Caco-2 (cell line): ENCODE measurements around the gene FGF5. TPM values are rescaled to one million over a fixed set of nuclear protein-coding genes. Genes with fewer than 3 reads are reported as not detected.

Source experiments
- BruUV-seq: library from RNA; stranded (reverse); fragments of 400-500 nt; replicated peaks from 2 replicates; lab custom pipeline; 2021; lab: Mats Ljungman, UMichigan
- CTCF ChIA-PET: fragments of 300-600 bp; sonication (Branson Sonifier 250); formaldehyde crosslinking; loops from one replicate; lab custom pipeline; 2022; ENCODE audit warnings: antibody characterized with exemption; lab: Charles Lee
- POLR2A ChIA-PET: fragments of 300-600 bp; sonication (Branson Sonifier 250); formaldehyde crosslinking; loops from one replicate; lab custom pipeline; 2022; ENCODE audit warnings: antibody characterized with exemption; lab: Charles Lee
- DNase-seq, 2 experiments: peaks; one replicate each; pipeline versions ENCODE4 v3.0.0 to v3.0.0-alpha.2; 2020 to 2022
- H3K27me3 ChIP-seq: replicated peaks from 2 replicates; pipeline ENCODE4 v1.6.0; 2011; ENCODE audit warnings: low read length; ENCODE audit not compliant: control insufficient read depth, insufficient read depth
- H3K36me3 ChIP-seq: 2 replicates; pipeline ENCODE4 v1.5.1; 2011; ENCODE audit warnings: low read length; ENCODE audit not compliant: control insufficient read depth, insufficient read depth
- H3K4me1 ChIP-seq: fragments of 250-450 bp; sonication (Bioruptor Pico); 2 replicates; pipeline ENCODE4 v1.5.1; 2020; ENCODE audit warnings: mild to moderate bottlenecking
- H3K4me3 ChIP-seq: 2 replicates; pipeline ENCODE4 v1.5.1; 2011; ENCODE audit warnings: low read depth, mild to moderate bottlenecking, control low read depth, low read length
- H3K9me3 ChIP-seq: fragments of 250-450 bp; sonication (Bioruptor Pico); 2 replicates; pipeline ENCODE4 v1.5.1; 2020; ENCODE audit warnings: mild to moderate bottlenecking, moderate library complexity
- H3K27ac Mint-ChIP-seq: one replicate; pipeline ENCODE4 v1.8.0; 2022; ENCODE audit warnings: mixed read lengths; ENCODE audit not compliant: unreplicated experiment
- H3K27me3 Mint-ChIP-seq: one replicate; pipeline ENCODE4 v1.8.0; 2022; ENCODE audit warnings: mixed read lengths; ENCODE audit not compliant: insufficient read depth, unreplicated experiment
- H3K36me3 Mint-ChIP-seq: one replicate; pipeline ENCODE4 v1.8.0; 2022; ENCODE audit warnings: mild to moderate bottlenecking, mixed read lengths; ENCODE audit not compliant: insufficient read depth, unreplicated experiment
- H3K4me1 Mint-ChIP-seq: one replicate; pipeline ENCODE4 v1.8.0; 2022; ENCODE audit warnings: low read depth, mixed read lengths; ENCODE audit not compliant: unreplicated experiment
- H3K4me3 Mint-ChIP-seq: one replicate; pipeline ENCODE4 v1.8.0; 2022; ENCODE audit warnings: mild to moderate bottlenecking, moderate library complexity, mixed read lengths; ENCODE audit not compliant: unreplicated experiment
- H3K9me3 Mint-ChIP-seq: one replicate; pipeline ENCODE4 v1.8.0; 2022; ENCODE audit warnings: mixed read lengths; ENCODE audit not compliant: unreplicated experiment
- intact Hi-C: fragments of 100-400 bp; cut with micrococcal nuclease; formaldehyde crosslinking; loops from one replicate; pipeline ENCODE4 v1.10.0; 2022; ENCODE audit not compliant: unreplicated experiment
- total RNA-seq: library from RNA; stranded (reverse); gene quantifications from 2 replicates; pipeline ENCODE4 v1.2.3, GENCODE V29; 2022
- TF ChIP-seq, protein P1 (sequence below), 2 experiments: fragments of 200-600 bp in 1 of 2; IDR thresholded peaks; 1 replicate in 1 of 2; 2 replicates in 1 of 2; pipeline versions ENCODE4 v1.5.1 to v1.8.0; 2011 to 2022; ENCODE audit warnings: antibody characterized with exemption in 1 of 2, control low read depth in 1 of 2, inconsistent platforms in 1 of 2, low read depth in 1 of 2, low read length in 1 of 2, mild to moderate bottlenecking in 1 of 2, moderate library complexity in 1 of 2; ENCODE audit not compliant: insufficient read depth in 1 of 2, severe bottlenecking in 1 of 2, unreplicated experiment in 1 of 2

FGF5 gene
- total RNA-seq, 1 experiment from 2014 or later = not detected

- H3K4me1 ChIP-seq = no peaks in the 10 kb centered on the region
- TF ChIP-seq, protein P1, sequence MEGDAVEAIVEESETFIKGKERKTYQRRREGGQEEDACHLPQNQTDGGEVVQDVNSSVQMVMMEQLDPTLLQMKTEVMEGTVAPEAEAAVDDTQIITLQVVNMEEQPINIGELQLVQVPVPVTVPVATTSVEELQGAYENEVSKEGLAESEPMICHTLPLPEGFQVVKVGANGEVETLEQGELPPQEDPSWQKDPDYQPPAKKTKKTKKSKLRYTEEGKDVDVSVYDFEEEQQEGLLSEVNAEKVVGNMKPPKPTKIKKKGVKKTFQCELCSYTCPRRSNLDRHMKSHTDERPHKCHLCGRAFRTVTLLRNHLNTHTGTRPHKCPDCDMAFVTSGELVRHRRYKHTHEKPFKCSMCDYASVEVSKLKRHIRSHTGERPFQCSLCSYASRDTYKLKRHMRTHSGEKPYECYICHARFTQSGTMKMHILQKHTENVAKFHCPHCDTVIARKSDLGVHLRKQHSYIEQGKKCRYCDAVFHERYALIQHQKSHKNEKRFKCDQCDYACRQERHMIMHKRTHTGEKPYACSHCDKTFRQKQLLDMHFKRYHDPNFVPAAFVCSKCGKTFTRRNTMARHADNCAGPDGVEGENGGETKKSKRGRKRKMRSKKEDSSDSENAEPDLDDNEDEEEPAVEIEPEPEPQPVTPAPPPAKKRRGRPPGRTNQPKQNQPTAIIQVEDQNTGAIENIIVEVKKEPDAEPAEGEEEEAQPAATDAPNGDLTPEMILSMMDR (IDR thresholded peaks at IDR 0.05; ENCODE audit: insufficient read depth in 1 of 2, low read depth in 1 of 2, low read length in 1 of 2, severe bottlenecking in 1 of 2, unreplicated experiment in 1 of 2) = no peak
- H3K4me3 Mint-ChIP-seq = no peak overlapping the region
- H3K9me3 ChIP-seq = no peaks in the 10 kb centered on the region
- no peaks in the 10 kb centered on the region for H3K9me3 Mint-ChIP-seq
- no TSS peak for BruUV-seq
- POLR2A ChIA-PET = no interaction called here
- H3K27me3 ChIP-seq = no peaks in the 10 kb centered on the region
- intact Hi-C loops = no loop called here
- H3K4me3 ChIP-seq = no peak overlapping the region
- DNase-seq = no peak
- no peaks in the 10 kb centered on the region for H3K4me1 Mint-ChIP-seq
- no peaks in the 10 kb centered on the region for H3K36me3 Mint-ChIP-seq
- CTCF ChIA-PET = no interaction called here
- H3K27me3 Mint-ChIP-seq = peaks cover 9% of the 10 kb centered on the region
- no peak overlapping the region for H3K27ac Mint-ChIP-seq
- H3K36me3 ChIP-seq = no peaks in the 10 kb centered on the region
These were observed 43.0 kb downstream of the FGF5 start for GRCh38 chr4:80309294-80310004.

DNA sequence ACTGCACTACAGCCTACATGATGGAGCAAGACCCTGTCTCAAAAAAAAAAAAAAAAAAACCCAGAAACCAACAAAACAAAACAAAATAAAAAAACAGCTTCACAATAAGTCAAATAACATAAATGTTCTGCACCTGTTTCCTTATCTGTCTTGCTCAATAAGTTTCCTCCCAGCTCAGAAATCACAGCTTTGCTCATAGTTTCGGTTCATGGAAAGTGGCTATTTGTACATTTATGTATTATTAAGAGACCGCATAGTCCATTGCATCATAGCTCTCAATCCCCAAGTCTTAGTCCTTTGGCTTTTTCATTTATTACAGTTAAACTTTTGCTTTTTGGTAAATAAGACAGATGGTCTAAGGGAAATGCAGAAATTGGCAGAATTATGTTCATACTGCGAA is 44.7 kb downstream of the FGF5 start:
- H3K4me3 Mint-ChIP-seq = no peak overlapping the region
- H3K27me3 Mint-ChIP-seq = peaks cover 9% of the 10 kb centered on the region
- Histone ChIP-seq H3K9me3 (no peaks in the 10 kb centered on the region), H3K4me1 (no peaks in the 10 kb centered on the region), H3K4me3 (no peak overlapping the region), H3K36me3 (no peaks in the 10 kb centered on the region), H3K27me3 (no peaks in the 10 kb centered on the region)
- intact Hi-C loops = no loop called here
- ChIA-PET CTCF (no interaction called here), POLR2A (no interaction called here)
- H3K4me1 Mint-ChIP-seq = no peaks in the 10 kb centered on the region
- H3K9me3 Mint-ChIP-seq = no peaks in the 10 kb centered on the region
- H3K36me3 Mint-ChIP-seq = no peaks in the 10 kb centered on the region
- BruUV-seq = no TSS peak
- no peak for DNase-seq
- H3K27ac Mint-ChIP-seq = no peak overlapping the region
- TF ChIP-seq, protein P1 (IDR thresholded peaks at IDR 0.05; ENCODE audit: insufficient read depth in 1 of 2, low read depth in 1 of 2, low read length in 1 of 2, severe bottlenecking in 1 of 2, unreplicated experiment in 1 of 2) = no peak

DNA sequence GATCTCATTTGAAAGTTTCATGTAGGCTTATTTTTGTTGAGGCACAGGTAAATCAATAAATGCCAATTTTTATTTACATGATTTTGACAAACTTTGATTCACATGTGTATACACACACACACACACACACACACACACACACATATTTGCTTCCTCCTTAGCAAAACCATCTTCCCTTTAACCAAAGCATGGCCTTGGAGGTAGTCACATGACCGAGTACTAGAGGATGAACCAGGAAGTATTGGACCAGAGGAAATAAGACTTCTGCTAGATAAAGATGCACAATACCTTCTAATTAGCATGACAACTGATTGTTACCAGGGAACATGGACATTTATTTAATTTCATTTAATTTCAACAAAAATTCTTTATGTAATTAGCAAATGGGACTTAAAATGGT is 45.7 kb downstream of the FGF5 start:
- Mint-ChIP-seq H3K4me1 (no peaks in the 10 kb centered on the region), H3K27ac (no peak overlapping the region), H3K27me3 (peaks cover 9% of the 10 kb centered on the region), H3K4me3 (no peak overlapping the region), H3K9me3 (no peaks in the 10 kb centered on the region), H3K36me3 (no peaks in the 10 kb centered on the region)
- BruUV-seq = no TSS peak
- H3K4me3 ChIP-seq = no peak overlapping the region
- no peaks in the 10 kb centered on the region for H3K27me3 ChIP-seq
- no peaks in the 10 kb centered on the region for H3K36me3 ChIP-seq
- ChIA-PET CTCF (no interaction called here), POLR2A (no interaction called here)
- H3K9me3 ChIP-seq = no peaks in the 10 kb centered on the region
- TF ChIP-seq, protein P1 (IDR thresholded peaks at IDR 0.05; ENCODE audit: insufficient read depth in 1 of 2, low read depth in 1 of 2, low read length in 1 of 2, severe bottlenecking in 1 of 2, unreplicated experiment in 1 of 2) = no peak
- DNase-seq = no peak
- H3K4me1 ChIP-seq = no peaks in the 10 kb centered on the region
- intact Hi-C loops = no loop called here
